Measurements from ENCODE around the gene INPP5B.
"Not testable (repeated sequence)": the region's sequence is repeated elsewhere in the genome, so short reads cannot be mapped to it uniquely, and the experiment has no call there.

INPP5B gene

DNA sequence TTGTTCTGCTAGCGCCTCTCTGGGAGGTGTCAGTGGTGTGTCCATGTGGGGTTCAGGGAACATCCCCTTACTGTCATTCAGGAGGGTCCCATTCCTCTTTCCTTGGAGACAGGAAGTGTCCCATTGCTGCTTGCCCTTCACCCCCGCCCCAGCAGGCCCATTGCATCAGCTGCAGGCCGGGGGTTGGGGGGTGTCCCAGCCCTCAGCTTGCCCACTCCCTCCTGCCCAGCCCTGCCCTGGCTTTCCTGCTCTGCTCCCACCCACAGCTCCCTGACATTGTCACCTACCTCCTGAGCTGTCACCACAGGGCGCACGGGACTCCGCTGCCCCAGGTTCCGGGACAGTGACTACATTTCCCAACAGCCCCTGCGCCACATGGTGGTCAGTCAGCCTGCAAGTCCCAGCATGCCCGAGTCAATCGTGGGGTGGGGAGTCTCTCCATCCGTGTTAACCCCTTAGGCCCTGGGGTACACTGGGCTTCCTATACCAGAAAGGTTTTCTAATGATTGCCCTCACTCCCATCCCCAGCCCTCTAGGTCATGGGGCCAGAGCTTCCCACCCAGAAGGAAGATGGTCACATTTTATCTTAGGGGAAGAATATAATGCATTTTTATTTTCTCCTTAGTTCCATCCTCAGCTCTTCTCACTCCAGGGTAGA is at the start of gene INPP5B:
Gene INPP5B, minus strand, starts transcription at position 351 of the 658 bp plus-strand sequence. CDS start 745 bp downstream, outside the sequence.
- peak; percentile 76 to 92 for DNase-seq (ENCODE audit: low spot score in 2 of 2)
- Histone ChIP-seq H3K36me3 (replicated peaks) (no peaks in the 10 kb centered on the region), H3K27me3 (ENCODE audit: low read depth) (no peaks in the 10 kb centered on the region), H3K4me1 (peaks cover 5% of the 10 kb centered on the region), H3K4me3 (peak within 1 kb of the TSS; percentile 58), H3K9me3 (no peaks in the 10 kb centered on the region)
- in situ Hi-C loops (cut with MboI; ENCODE audit: low sequenced_read_pairs), result no loop called here

GRCh38 chr1:37995751-37996345 is 49.0 kb upstream of the INPP5B start:
- Histone ChIP-seq H3K36me3 (replicated peaks) (peaks cover 19% of the 10 kb centered on the region), H3K4me3 (no peak overlapping the region), H3K27me3 (ENCODE audit: low read depth) (no peaks in the 10 kb centered on the region), H3K4me1 (no peaks in the 10 kb centered on the region; the same call in 1 of the 2 replicates), H3K9me3 (no peaks in the 10 kb centered on the region)
- in situ Hi-C loops (cut with MboI; ENCODE audit: low sequenced_read_pairs), result no loop called here
- DNase-seq (ENCODE audit: low spot score in 2 of 2), result no peak

DNA sequence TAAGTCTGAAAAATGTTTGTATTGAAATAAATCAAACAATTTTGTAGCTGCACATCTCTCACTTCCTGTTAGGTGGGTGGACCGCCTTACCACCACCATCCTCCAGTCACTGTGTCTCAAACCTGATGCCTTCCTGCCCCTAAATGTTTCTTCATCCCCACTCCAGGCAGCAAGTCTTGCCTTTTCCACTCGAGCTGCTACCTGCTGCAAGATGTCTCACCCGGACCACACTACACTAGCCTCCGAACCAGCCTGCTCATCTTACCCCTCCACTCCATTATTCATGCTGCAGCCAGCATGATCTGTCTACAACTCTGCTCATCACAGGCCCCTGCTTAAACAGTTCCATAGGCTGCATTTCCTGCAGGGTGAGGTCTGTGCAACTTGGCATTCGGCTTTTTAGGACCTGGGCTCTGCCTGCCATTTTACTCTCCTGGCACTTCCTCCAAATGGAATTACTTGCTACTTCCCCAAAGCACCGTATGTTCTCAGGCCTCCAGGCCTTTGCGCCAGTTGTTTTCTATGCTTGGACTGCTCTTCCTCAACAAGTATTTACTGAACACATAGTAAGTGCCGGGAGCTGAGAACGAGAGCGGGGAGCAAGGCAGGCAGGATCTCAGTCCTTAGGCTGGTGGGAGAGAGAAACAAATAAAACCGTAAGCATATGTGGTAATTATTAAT is 48.2 kb upstream of the INPP5B start:
- in situ Hi-C loops (cut with MboI; ENCODE audit: low sequenced_read_pairs), result no loop called here
- Histone ChIP-seq H3K4me1 (peaks cover 2% of the 10 kb centered on the region; the same call in 1 of the 2 replicates), H3K9me3 (no peaks in the 10 kb centered on the region), H3K27me3 (ENCODE audit: low read depth) (no peaks in the 10 kb centered on the region), H3K36me3 (replicated peaks) (peaks cover 19% of the 10 kb centered on the region), H3K4me3 (no peak overlapping the region)
- DNase-seq (ENCODE audit: low spot score in 2 of 2), result no peak

DNA sequence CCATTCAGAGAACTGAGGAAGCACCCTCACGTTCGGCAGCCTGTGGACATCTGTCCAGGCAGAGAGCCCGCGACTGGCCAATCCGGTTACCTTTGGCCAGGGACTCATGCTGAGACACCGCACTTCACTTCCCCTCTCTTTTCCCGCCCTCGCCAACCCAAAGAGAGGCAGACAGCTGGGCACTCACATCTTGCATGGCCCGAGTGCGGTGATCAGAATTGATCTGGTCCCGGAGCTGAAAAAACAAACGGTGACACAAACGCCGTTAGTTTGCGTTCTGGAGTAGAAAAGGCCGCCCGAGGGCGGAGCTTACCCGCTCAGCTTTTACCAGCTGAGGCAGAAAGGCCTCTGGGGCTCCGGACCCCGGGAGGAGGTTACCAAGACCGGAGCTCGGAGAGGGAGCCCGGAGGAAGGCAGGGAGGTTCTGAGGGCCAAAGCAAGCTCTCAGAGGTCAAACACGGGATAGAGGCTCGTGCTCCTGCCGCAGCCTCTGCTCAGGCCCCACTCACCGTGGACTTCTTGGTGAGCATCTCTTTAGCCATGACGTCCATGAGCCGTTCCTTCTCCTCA is 42.6 kb upstream of the INPP5B start:
- no peaks in the 10 kb centered on the region for H3K9me3 ChIP-seq
- peaks cover 40% of the 10 kb centered on the region for H3K36me3 ChIP-seq (replicated peaks)
- peak overlapping the region; percentile 93 for H3K4me3 ChIP-seq
- DNase-seq (ENCODE audit: low spot score in 2 of 2), result peak in 1 of 2 experiments; percentile 50
- in situ Hi-C loops (cut with MboI; ENCODE audit: low sequenced_read_pairs), result no loop called here
- peaks cover 10% of the 10 kb centered on the region for H3K4me1 ChIP-seq
- H3K27me3 ChIP-seq (ENCODE audit: low read depth), result no peaks in the 10 kb centered on the region

- H3K36me3 ChIP-seq (replicated peaks), result peaks cover 52% of the 10 kb centered on the region
- in situ Hi-C loops (cut with MboI; ENCODE audit: low sequenced_read_pairs), result no loop called here
- H3K4me3 ChIP-seq, result no peak overlapping the region
- no peaks in the 10 kb centered on the region for H3K9me3 ChIP-seq
- DNase-seq (ENCODE audit: low spot score in 2 of 2), result no peak
- H3K27me3 ChIP-seq (ENCODE audit: low read depth), result no peaks in the 10 kb centered on the region
- H3K4me1 ChIP-seq, result peaks cover 10% of the 10 kb centered on the region
These were observed 40.8 kb upstream of the INPP5B start for GRCh38 chr1:37987679-37988078.

GRCh38 chr1:37983546-37983945 is 36.7 kb upstream of the INPP5B start:
- H3K4me1 ChIP-seq, result peaks cover 6% of the 10 kb centered on the region
- H3K27me3 ChIP-seq (ENCODE audit: low read depth), result no peaks in the 10 kb centered on the region
- no peak overlapping the region for H3K4me3 ChIP-seq
- DNase-seq (ENCODE audit: low spot score in 2 of 2), result no peak
- in situ Hi-C loops (cut with MboI; ENCODE audit: low sequenced_read_pairs), result no loop called here
- peaks cover 88% of the 10 kb centered on the region for H3K36me3 ChIP-seq (replicated peaks)
- H3K9me3 ChIP-seq, result no peaks in the 10 kb centered on the region

DNA sequence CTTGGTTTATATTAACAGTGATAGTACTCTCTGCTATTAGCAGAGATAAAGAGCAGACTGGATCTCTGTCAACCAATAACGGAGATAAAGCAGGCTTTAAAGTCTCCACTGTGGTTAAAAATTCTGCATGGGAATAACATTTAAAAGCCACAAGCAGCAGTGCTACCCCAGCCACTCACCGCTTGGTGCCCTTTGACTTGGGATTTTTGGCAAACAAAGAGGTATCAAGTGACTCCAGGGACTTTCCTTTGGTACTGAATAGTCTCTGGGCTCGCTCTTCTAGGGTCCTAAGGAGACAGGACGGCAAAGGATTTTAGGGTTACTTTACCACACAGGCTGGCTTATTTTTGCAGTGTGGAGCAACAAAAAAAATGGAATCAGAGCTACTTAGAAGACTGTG is 31.7 kb upstream of the INPP5B start:
- H3K9me3 ChIP-seq, result no peaks in the 10 kb centered on the region
- in situ Hi-C loops (cut with MboI; ENCODE audit: low sequenced_read_pairs), result no loop called here
- peaks cover 85% of the 10 kb centered on the region for H3K36me3 ChIP-seq (replicated peaks)
- no peak for DNase-seq (ENCODE audit: low spot score in 2 of 2)
- H3K4me1 ChIP-seq, result no peaks in the 10 kb centered on the region
- no peaks in the 10 kb centered on the region for H3K27me3 ChIP-seq (ENCODE audit: low read depth)
- H3K4me3 ChIP-seq, result no peak overlapping the region

- H3K9me3 ChIP-seq; H3K27me3 ChIP-seq (ENCODE audit: low read depth); H3K4me3 ChIP-seq; in situ Hi-C loops (cut with MboI; ENCODE audit: low sequenced_read_pairs); H3K4me1 ChIP-seq: not testable (repeated sequence)
- peak; percentile 49 to 54 for DNase-seq (ENCODE audit: low spot score in 2 of 2)
- peaks cover 83% of the 10 kb centered on the region for H3K36me3 ChIP-seq (replicated peaks)
These were observed 28.2 kb upstream of the INPP5B start for GRCh38 chr1:37975083-37975482.

- peaks cover 78% of the 10 kb centered on the region for H3K36me3 ChIP-seq (replicated peaks)
- in situ Hi-C loops (cut with MboI; ENCODE audit: low sequenced_read_pairs), result loop anchor here (25.0 kb wide), 1 partner anchor 387 kb away; the partner anchor contains the start of gene GNL2
- no peak overlapping the region for H3K4me3 ChIP-seq
- no peak for DNase-seq (ENCODE audit: low spot score in 2 of 2)
- no peaks in the 10 kb centered on the region for H3K9me3 ChIP-seq
- no peaks in the 10 kb centered on the region for H3K4me1 ChIP-seq
- no peaks in the 10 kb centered on the region for H3K27me3 ChIP-seq (ENCODE audit: low read depth)
These were observed 27.7 kb upstream of the INPP5B start for GRCh38 chr1:37974567-37974966.

GRCh38 chr1:37973684-37974083 is 26.8 kb upstream of the INPP5B start:
- H3K4me3 ChIP-seq; H3K27me3 ChIP-seq (ENCODE audit: low read depth); H3K9me3 ChIP-seq; H3K4me1 ChIP-seq; DNase-seq (ENCODE audit: low spot score in 2 of 2): not testable (repeated sequence)
- in situ Hi-C loops (cut with MboI; ENCODE audit: low sequenced_read_pairs), result loop anchor here (25.0 kb wide), 1 partner anchor 386 kb away; the partner anchor contains the start of gene GNL2
- peaks cover 78% of the 10 kb centered on the region for H3K36me3 ChIP-seq (replicated peaks)

GRCh38 chr1:37965301-37965700 is 18.4 kb upstream of the INPP5B start:
- no peaks in the 10 kb centered on the region for H3K27me3 ChIP-seq (ENCODE audit: low read depth)
- no peaks in the 10 kb centered on the region for H3K9me3 ChIP-seq
- H3K36me3 ChIP-seq (replicated peaks), result peaks cover 37% of the 10 kb centered on the region
- DNase-seq (ENCODE audit: low spot score in 2 of 2), result no peak
- in situ Hi-C loops (cut with MboI; ENCODE audit: low sequenced_read_pairs), result loop anchor here (25.0 kb wide), 1 partner anchor 378 kb away; the partner anchor contains the start of gene GNL2
- H3K4me1 ChIP-seq, result no peaks in the 10 kb centered on the region
- no peak overlapping the region for H3K4me3 ChIP-seq

DNA sequence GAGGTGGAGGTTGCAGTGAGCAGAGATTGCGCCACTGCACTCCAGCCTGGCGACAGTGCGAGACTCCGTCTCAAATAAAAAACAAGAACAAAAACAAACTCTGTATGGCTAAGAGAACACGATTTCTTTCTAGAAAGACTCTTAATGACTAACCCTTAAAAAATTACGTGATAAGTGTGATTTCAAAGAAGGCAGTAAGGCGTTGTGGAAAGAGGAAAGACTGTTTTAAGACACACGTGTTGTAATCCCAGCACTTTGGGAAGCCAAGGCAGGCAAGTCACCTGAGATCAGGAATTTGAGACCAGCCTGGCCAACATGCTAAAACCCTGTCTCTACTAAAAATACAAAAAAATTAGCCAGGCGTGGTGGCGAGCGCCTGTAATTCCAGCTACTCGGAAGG is 17.3 kb upstream of the INPP5B start:
- peaks cover 42% of the 10 kb centered on the region for H3K36me3 ChIP-seq (replicated peaks)
- DNase-seq (ENCODE audit: low spot score in 2 of 2); H3K4me3 ChIP-seq; H3K9me3 ChIP-seq; H3K27me3 ChIP-seq (ENCODE audit: low read depth); H3K4me1 ChIP-seq: not testable (repeated sequence)
- in situ Hi-C loops (cut with MboI; ENCODE audit: low sequenced_read_pairs), result loop anchor here (25.0 kb wide), 1 partner anchor 377 kb away; the partner anchor contains the start of gene GNL2

GRCh38 chr1:37958690-37959089 is 11.8 kb upstream of the INPP5B start:
- Histone ChIP-seq H3K27me3 (ENCODE audit: low read depth) (no peaks in the 10 kb centered on the region), H3K4me1 (no peaks in the 10 kb centered on the region), H3K9me3 (no peaks in the 10 kb centered on the region), H3K4me3 (no peak overlapping the region), H3K36me3 (replicated peaks) (peaks cover 30% of the 10 kb centered on the region)
- in situ Hi-C loops (cut with MboI; ENCODE audit: low sequenced_read_pairs), result loop anchor here (25.0 kb wide), 1 partner anchor 371 kb away; the partner anchor contains the start of gene GNL2
- DNase-seq (ENCODE audit: low spot score in 2 of 2), result no peak

Data from HAP-1 (cell line).